WI38 (cell line): ENCODE results near the gene TAL1.

Experiments used
- H3K4me3 ChIP-seq: 2 replicates; pipeline ENCODE4 v1.5.1; 2011; ENCODE audit warnings: low read depth, mild to moderate bottlenecking, control low read depth, low read length
- CTCF ChIP-seq: IDR thresholded peaks from 2 replicates; pipeline ENCODE4 v1.5.1; 2012; ENCODE audit warnings: low read depth, mild to moderate bottlenecking, control low read depth, low read length

The TAL1 gene

DNA sequence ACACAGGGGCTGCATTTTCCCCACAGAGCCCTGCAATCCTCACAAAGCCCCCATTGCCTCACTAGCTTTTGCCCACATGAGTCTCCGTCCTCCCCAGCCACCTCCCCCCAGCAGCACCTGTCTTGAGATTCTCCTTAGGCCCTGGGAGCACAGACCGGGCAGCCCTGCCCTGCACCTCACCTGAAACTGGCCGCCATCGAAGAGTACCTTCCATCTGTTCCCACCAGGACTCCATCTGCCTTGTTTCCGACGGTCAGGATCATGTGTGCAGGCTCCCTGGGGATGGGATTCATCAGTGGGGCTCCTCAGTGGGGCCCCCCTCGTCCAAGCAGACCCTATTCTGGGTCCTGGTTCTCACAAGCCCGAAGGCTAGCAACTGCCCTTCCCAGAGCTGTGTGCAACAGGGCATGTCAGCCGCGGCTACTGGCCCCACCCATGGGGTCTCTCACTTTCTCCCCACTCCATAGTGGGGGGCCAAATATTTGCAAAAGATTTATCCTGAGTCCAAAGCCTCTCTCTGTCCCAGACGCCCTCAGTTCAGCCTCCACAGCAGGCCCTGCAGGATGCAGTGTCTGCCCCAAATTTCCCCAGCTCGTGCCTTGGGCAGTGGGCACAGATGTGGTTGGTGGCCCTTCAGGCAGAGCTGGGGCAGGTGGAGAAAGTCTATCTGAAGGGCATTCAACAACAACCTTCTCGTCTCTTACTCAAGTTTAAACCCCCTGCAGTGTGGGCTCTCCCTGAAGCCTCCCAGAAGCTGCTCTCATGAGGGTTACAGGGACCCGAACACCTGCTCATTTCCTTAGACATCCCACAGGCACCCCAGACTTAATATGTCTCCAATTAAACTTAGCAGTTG lies 47.0 kb downstream of the TAL1 start:
- TF ChIP-seq CTCF = no peak
- H3K4me3 ChIP-seq = no peak overlapping the region

DNA sequence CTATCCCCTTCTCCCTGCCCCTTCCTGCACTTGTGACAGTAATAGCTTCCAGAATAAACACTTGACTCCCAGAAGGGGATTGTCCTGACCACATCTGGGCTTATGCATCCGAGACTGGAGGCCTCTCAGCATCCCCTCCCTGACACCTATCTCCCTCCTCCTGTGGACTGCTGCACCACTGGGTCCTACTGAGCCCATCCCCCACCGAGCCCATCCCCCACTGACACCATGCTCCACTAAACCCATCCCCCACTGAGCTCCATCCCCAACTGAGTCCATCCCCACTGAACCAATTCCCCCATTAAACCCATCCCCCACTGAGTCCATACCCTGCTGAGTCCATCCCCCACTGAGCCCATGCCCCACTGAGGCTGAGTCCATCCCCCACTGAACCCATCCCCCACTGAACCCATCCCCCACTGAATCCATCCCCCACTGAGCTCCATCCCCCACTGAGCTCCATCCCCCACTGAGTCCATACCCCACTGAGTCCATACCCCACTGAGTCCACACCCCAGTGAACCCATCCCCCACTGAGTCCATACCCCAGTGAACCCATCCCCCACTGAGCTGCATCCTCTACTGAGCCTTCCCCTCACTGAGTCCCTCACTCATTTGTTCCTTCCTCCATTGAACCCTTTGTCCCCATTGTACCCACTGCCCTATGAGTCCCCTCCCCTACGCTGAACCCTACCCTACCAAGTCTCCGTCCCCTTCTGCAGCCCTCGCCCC lies 47.8 kb downstream of the TAL1 start:
- TF ChIP-seq CTCF = no peak
- H3K4me3 ChIP-seq = no peak overlapping the region

GRCh38 chr1:47183308-47184089 lies 48.5 kb downstream of the TAL1 start:
- H3K4me3 ChIP-seq = no peak overlapping the region
- TF ChIP-seq CTCF = no peak

GRCh38 chr1:47182676-47183235 lies 49.3 kb downstream of the TAL1 start:
- no peak for TF ChIP-seq CTCF

DNA sequence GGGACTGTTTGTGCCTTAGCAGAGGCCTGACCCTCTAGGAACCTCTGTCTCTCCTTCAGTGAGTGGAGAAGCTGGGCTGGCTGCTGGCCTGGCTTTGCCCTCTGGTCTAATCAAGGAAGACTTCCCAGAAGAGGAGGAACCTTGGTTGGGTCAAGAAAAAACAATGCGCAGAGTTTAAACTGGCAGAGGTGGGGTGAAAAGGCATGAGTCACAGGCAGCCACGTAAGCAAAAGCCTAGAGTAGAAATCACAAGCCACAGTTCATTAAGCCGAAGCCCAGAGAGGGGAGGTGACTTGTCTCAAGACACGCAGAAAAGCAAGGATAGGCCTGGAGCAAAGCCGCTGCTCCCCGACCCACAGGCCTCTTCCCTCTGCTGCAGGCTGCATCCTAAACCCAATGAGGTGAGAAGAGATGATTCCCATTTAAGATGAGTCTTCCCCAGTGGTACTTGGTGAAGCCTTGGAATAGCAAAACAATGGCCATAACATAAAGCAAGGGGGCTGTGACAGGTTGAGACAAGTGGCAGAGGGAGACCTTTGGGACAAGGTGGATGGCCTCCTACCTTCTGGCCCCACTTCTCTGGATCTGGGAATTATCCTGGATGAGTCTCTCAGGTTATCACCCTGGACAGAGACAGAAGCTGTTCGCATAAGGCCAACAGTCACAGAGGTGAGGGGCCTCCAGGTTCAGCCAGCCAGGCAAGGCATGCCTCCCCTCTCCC lies 49.9 kb downstream of the TAL1 start:
- TF ChIP-seq CTCF = no peak
- H3K4me3 ChIP-seq = no peak overlapping the region

More at GRCh38 chr1:47182676-47183235, 49.3 kb downstream of the TAL1 start:
- no peak overlapping the region for H3K4me3 ChIP-seq

DNA sequence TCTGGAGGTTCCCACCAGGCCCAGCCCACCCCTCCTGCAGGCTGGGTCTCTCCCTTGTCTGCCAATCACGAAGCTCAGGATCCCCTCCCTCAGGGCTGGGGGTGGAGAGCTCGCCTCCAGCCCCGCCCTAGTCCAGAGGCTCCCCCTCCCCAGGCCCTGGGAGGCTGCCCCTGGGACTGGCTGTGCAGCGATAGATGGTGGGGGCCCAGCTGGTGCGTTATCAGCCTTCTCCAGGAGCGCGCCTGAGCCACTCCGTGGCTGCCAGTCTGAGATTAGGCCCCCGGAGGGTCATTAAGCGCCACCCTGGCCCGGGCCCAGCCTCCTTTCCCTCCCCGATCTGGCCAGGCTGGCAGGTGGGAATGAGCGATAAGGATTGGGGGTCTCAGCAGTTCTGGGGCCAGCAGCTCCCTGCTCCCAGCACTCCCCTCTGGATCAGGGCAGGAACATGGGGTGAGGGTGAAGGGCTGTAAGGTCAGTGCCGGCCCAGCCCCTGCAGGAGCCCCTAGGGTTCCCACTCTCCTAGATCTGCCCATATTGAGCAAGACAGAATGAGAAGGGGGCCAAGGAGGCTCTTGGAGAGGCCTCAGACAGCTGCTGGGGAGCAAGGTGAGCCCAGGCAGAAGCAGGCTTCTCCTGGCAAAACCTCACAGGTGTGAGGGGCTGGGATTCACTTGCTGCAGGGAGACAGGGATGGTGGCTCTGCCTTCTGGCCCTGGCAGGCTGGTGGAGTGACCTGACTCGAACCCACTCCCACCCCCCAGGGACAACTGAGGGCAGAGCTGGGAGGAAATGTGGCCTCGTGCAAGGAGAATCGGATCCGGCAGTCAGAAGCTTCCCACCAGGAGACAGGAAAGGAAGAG lies 50.7 kb downstream of the TAL1 start:
- no peak for TF ChIP-seq CTCF
- H3K4me3 ChIP-seq = no peak overlapping the region
